ENCODE measurements around the gene RGS2.

The RGS2 gene

DNA sequence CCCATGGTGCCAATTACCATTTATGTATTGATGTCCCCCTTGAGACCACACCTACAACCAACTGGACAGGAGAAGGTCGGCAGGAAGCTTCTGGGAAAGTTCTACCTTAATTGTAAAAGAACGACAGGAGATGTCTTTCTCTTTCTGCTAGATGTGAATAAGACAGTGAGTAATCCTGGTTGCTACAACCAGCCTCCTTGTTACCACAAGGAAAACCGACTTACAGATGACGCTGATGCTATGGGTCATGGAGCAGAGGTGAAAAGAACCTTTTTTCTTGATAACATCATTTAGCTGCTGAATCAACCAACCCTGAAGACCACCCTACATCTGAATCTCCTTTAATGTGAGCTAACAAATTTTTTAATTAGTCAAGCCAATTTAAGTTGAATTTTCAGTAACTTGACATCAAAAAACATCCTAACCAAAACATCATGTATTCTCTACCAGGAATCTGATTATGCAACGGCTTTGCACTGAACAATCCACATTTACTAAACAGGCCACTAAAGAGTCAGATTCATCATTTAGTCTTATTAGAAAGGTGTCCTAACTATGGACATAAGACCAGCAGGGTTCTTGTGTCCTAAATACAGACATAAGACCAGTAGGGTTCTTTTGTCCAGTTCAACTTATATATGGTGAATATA is 23.0 kb downstream of the RGS2 start:
- DNase-seq (ENCODE audit: low spot score) (no peak), ATAC-seq (ENCODE audit: low read depth) (peak; percentile 80)
- Histone ChIP-seq H3K27me3 (ENCODE audit: insufficient read depth, poor library complexity, severe bottlenecking) (no peaks in the 10 kb centered on the region), H3K4me1 (ENCODE audit: insufficient read depth, poor library complexity, severe bottlenecking) (peaks cover 30% of the 10 kb centered on the region), H3K27ac (ENCODE audit: poor library complexity, severe bottlenecking) (peak overlapping the region; percentile 15), H3K9me3 (ENCODE audit: severe bottlenecking) (no peaks in the 10 kb centered on the region), H3K36me3 (ENCODE audit: low read depth) (no peaks in the 10 kb centered on the region), H3K4me3 (ENCODE audit: severe bottlenecking) (no peak overlapping the region)
- TF ChIP-seq, protein P1, sequence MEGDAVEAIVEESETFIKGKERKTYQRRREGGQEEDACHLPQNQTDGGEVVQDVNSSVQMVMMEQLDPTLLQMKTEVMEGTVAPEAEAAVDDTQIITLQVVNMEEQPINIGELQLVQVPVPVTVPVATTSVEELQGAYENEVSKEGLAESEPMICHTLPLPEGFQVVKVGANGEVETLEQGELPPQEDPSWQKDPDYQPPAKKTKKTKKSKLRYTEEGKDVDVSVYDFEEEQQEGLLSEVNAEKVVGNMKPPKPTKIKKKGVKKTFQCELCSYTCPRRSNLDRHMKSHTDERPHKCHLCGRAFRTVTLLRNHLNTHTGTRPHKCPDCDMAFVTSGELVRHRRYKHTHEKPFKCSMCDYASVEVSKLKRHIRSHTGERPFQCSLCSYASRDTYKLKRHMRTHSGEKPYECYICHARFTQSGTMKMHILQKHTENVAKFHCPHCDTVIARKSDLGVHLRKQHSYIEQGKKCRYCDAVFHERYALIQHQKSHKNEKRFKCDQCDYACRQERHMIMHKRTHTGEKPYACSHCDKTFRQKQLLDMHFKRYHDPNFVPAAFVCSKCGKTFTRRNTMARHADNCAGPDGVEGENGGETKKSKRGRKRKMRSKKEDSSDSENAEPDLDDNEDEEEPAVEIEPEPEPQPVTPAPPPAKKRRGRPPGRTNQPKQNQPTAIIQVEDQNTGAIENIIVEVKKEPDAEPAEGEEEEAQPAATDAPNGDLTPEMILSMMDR (IDR thresholded peaks at IDR 0.05; ENCODE audit: poor library complexity, severe bottlenecking) = no peak

DNA sequence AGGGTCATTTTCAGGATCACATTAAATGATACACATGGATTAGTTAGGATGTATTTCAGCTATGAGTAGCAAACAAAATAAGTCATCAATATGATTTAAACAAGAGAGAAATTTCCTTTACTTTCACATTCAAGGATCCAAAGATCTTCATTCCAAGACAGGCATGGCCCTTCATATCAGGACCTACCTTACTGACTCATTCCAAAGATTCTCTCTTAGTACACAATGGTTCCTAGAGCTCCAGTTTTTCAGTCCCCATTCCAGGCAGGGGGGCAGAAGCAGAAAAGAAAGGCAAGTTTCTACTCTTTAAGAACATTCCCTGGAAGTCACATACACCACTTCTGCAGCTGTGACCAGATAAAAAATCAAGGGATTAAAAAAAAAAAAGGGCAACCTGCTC is 23.7 kb downstream of the RGS2 start:
- no peaks in the 10 kb centered on the region for H3K27me3 ChIP-seq (ENCODE audit: insufficient read depth, poor library complexity, severe bottlenecking)
- TF ChIP-seq, protein P1 (IDR thresholded peaks at IDR 0.05; ENCODE audit: poor library complexity, severe bottlenecking) = no peak
- peaks cover 23% of the 10 kb centered on the region for H3K4me1 ChIP-seq (ENCODE audit: insufficient read depth, poor library complexity, severe bottlenecking)
- no peak for DNase-seq (ENCODE audit: low spot score)
- H3K27ac ChIP-seq (ENCODE audit: poor library complexity, severe bottlenecking) = peak overlapping the region; percentile 15
- no peaks in the 10 kb centered on the region for H3K9me3 ChIP-seq (ENCODE audit: severe bottlenecking)
- no peak overlapping the region for H3K4me3 ChIP-seq (ENCODE audit: severe bottlenecking)
- H3K36me3 ChIP-seq (ENCODE audit: low read depth) = no peaks in the 10 kb centered on the region
- ATAC-seq (ENCODE audit: low read depth) = peak; percentile 42; the same call in 1 of the 3 replicates

DNA sequence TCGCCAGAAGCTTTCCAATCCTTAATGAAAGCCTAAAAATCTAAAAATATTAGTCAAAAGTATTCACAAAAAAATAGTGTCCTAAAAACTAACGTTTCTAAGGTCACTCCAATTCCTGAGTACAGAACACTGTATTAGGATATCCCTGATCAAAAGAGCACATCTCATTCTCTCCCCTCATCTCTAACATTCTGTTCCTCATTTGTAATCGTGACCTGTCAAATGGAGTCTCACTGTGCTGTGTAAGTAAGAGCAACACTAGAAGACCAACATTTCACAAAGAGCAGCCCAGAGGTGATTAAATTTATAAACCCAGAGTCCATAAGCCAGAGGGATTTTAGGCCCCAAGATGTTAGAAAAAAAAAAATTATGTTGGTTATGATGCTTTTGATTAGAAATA is 26.3 kb downstream of the RGS2 start:
- Histone ChIP-seq H3K4me3 (ENCODE audit: severe bottlenecking) (no peak overlapping the region), H3K27me3 (ENCODE audit: insufficient read depth, poor library complexity, severe bottlenecking) (no peaks in the 10 kb centered on the region), H3K36me3 (ENCODE audit: low read depth) (no peaks in the 10 kb centered on the region), H3K9me3 (ENCODE audit: severe bottlenecking) (no peaks in the 10 kb centered on the region), H3K27ac (ENCODE audit: poor library complexity, severe bottlenecking) (peak overlapping the region; percentile 44), H3K4me1 (ENCODE audit: insufficient read depth, poor library complexity, severe bottlenecking) (peaks cover 19% of the 10 kb centered on the region)
- DNase-seq (ENCODE audit: low spot score) = no peak
- TF ChIP-seq, protein P1 (IDR thresholded peaks at IDR 0.05; ENCODE audit: poor library complexity, severe bottlenecking) = no peak
- no peak for ATAC-seq (ENCODE audit: low read depth)

DNA sequence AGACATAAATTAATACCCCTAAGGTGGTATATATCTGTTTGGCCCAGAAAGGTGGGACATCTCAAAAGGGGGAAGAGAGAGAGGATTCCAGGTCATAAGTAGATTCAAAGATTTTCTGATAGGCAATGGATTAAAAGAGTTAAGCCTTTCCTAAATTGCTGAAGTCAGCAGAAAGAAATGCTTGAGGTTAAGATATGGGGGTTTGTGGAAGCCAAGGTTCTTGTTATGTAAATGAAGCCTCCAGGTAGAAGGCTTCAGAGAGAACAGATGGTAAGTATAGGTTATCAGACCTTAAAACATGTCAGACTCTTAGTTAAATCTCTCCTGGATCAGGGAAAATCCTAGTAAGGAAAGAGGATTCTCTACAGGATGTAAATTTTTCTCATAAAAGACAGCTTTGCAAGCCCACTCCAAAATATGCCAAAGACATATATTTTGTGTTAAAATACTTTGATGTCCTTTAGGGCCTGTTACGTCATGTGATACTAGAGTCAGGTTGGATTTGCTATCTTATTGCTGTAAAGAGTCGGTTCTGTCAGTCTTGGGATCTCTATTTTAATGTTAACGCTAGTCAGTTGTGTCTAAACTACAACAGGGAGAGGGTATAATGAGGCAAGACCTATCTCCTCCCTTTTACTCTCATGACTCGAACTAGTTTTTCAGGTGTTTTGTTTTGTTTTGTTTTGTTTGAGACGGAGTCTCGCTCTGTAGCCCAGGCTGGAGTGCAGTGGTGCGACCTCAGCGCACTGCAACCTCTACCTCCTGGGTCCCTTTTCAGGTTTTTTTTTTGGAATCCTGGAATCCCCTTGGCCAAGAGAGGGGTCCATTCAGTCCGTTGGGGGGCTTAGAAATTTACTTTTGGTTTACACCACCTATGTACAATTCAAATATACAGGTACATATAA is 30.6 kb downstream of the RGS2 start:
- no peaks in the 10 kb centered on the region for H3K36me3 ChIP-seq (ENCODE audit: low read depth)
- peaks cover 6% of the 10 kb centered on the region for H3K4me1 ChIP-seq (ENCODE audit: insufficient read depth, poor library complexity, severe bottlenecking)
- no peak overlapping the region for H3K4me3 ChIP-seq (ENCODE audit: severe bottlenecking)
- TF ChIP-seq, protein P1 (IDR thresholded peaks at IDR 0.05; ENCODE audit: poor library complexity, severe bottlenecking) = no peak
- ATAC-seq (ENCODE audit: low read depth) (no peak), DNase-seq (ENCODE audit: low spot score) (no peak)
- no peaks in the 10 kb centered on the region for H3K27me3 ChIP-seq (ENCODE audit: insufficient read depth, poor library complexity, severe bottlenecking)
- H3K9me3 ChIP-seq (ENCODE audit: severe bottlenecking) = no peaks in the 10 kb centered on the region
- H3K27ac ChIP-seq (ENCODE audit: poor library complexity, severe bottlenecking) = no peak overlapping the region

Data from RWPE2 (cell line).